Measurements from ENCODE around the gene SEMA3A.
"Not testable (repeated sequence)": the region's sequence is repeated elsewhere in the genome, so short reads cannot be mapped to it uniquely, and the experiment has no call there.

SEMA3A gene

DNA sequence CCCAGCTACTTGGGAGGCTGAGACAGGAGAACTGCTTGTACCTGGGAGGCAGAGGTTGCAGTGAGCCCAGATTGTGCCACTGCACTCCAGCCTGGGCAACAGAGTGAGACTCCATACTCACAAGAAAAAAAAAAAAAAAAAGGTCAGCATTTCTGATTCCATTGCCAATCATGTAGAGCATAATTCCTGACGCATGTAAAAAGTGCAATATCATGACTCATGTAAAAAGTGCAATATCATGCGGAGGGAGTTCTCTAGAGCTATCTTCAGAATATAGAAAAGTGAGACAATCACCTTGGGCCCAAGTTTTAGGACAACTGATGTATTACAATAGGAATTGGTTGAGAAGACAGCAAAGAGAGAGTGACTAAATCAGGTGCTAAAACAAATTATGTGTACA lies 85.8 kb downstream of the SEMA3A start:
- DNase-seq (ENCODE audit: low read depth in 2 of 2) = no peak

DNA sequence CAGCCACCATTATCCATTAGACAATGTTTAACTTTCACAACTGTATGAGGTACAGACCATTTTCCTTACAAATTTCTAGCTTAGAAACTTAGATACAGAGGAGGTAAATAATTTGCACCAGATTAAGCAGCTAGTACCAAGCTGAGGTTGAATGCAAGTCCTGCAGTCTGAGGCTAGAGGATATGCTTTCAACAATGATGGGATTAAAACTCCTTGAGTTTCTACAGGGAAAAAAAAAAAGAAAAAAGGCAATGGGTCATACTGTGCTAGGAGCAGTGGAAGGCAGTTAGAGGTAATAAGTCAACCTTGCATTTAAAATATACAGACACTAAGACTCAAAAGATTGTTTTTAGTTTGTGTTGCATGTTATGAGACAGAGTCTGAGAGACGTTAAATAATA lies 86.5 kb downstream of the SEMA3A start:
- no peak for DNase-seq (ENCODE audit: low read depth in 2 of 2)

DNA sequence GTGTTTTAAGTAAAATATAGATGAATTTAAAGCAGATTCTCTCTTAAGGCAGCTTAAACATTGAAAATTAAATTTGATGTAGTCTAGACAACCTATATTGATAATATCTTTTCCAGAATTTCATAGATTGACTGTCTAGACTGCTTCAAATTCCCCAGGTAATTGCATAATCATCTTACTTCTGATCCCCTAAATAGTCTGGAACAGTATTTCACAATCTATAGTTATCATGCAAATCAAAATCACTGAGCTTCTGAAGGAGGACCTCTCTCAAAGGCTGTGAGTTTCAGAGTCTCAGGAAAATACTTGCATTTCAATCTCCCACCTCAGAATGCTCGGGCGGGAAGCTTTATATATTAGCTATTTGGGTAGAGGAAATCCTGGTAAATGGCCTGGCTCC lies 87.3 kb downstream of the SEMA3A start:
- DNase-seq (ENCODE audit: low read depth in 2 of 2) = no peak

DNA sequence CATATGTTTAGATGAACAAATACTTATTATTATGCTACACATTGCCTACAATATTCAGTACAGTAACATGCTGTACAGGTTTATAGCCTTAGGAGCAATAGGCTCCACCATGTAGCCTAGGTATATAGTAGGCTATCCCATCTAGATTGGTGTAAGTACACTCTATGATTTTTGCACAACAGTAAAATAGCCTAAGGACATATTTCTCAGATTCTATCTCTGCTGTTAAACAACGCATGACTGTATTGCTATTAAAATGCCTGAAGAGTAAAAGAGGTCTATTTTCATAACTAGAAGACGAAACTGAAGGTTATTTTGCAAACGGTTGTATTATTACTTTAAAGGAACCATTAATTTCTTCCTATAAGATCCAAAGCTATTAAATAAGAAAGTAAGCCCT lies 88.3 kb downstream of the SEMA3A start:
- no peak for DNase-seq (ENCODE audit: low read depth in 2 of 2)

DNA sequence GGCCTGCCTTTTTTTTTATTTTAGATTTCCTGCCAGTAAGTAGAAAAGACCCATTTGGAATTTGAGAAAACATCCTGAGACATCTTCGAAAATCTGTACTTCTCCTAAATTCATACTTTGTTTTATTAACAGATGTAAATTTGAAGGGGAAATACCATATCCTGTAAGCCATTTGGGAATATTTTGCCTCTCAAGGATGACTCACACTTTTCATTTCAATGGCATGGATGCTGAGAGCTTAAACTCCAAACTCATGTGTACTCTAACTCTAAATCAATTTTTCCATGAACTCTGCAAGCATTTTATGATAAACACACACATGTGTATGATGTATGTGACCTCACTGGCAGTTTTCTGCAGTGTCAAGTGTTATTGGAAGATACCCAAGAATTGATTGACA lies 89.0 kb downstream of the SEMA3A start:
- no peak for DNase-seq (ENCODE audit: low read depth in 2 of 2)

GRCh38 chr7:84104826-84105225 lies 89.8 kb downstream of the SEMA3A start:
- no peak for DNase-seq (ENCODE audit: low read depth in 2 of 2)

GRCh38 chr7:84102213-84102612 lies 92.4 kb downstream of the SEMA3A start:
- DNase-seq (ENCODE audit: low read depth in 2 of 2) = no peak

GRCh38 chr7:84100866-84101265 lies 93.7 kb downstream of the SEMA3A start:
- no peak for DNase-seq (ENCODE audit: low read depth in 2 of 2)

- DNase-seq (ENCODE audit: low read depth in 2 of 2) = no peak
Measured at GRCh38 chr7:84095971-84096370, 98.6 kb downstream of the SEMA3A start.

DNA sequence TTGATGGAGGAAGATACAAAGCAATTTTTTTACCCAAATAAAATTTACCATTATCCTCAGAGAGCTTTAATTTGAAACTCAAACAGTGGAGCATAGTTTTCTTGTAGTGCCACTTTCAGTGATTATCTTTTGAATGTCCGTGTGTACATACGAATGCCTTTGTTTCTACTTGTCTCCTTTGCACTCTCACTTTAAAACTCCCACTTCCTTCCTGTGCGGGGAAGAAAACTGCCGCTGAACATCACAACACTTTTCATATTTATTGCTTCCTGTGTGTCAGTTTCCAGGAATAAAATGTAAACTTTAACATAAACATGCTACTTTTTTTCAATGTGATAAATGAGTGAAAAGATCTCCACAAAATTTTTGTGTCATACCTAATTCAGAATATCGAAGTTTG lies 102.4 kb downstream of the SEMA3A start:
- no peak for DNase-seq (ENCODE audit: low read depth in 2 of 2)

- no peak for DNase-seq (ENCODE audit: low read depth in 2 of 2)
Measured at GRCh38 chr7:84091318-84091717, 103.3 kb downstream of the SEMA3A start.

DNA sequence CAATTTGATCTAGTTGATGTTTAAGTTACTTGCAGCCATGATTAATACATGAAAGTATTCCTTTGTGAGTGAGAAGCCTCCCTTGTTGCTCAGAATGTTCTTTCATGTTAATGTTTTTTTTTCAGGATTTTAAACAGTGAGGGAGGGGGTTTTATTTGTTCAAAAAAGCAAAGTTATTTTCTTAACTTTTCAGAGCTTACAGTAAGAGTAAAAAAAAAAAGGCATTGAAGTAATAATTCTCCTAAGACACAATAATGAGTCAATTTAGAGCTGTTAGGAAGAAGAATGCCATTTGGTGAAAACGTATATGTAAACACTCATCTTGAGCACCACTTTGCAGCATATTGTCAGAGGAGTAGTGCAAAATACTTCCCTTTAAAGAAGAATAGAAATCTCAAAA lies 105.8 kb downstream of the SEMA3A start:
- no peak for DNase-seq (ENCODE audit: low read depth in 2 of 2)

DNA sequence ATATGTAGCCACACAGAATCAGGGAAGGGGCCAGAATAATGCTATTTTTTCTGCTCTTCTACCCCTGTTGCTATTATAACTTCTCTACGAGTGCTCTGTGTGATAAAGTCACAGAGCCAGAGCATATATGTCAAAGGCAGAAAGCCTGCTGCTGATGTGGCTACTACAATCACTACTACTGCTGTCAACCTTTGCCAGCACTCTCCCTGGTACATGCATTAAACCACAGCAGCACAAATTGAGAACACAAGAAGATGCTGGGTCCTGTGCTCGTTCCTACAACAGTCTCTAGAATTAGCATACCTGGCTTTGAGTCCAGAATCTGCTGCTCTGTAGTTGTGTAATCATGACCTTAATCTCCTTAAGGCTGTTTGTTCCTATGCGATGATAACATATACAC lies 108.6 kb downstream of the SEMA3A start:
- no peak for DNase-seq (ENCODE audit: low read depth in 2 of 2)

GRCh38 chr7:84085147-84085546 lies 109.4 kb downstream of the SEMA3A start:
- no peak for DNase-seq (ENCODE audit: low read depth in 2 of 2)

DNA sequence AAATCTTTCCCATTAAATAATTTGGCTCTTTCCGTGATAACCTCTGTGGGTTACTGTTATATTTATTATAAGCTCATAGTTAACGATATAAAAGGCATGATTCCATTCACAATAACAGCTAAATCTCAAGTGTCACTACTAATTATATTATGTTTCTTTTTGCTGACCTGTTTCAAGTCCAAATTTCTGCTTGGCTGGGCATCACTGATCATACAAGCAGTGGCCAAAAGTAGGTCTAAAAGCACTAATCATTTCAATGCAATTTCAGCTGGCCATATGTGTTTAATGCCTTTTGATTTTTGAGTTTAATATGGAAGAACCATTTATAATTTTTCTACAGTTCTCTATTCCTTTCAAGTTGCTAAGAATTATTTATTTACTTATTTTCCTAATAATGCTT lies 110.7 kb downstream of the SEMA3A start:
- no peak for DNase-seq (ENCODE audit: low read depth in 2 of 2)

GRCh38 chr7:84081973-84082522 lies 112.5 kb downstream of the SEMA3A start:
- no peak for DNase-seq (ENCODE audit: low read depth in 2 of 2)

GRCh38 chr7:84077336-84077735 lies 117.3 kb downstream of the SEMA3A start:
- no peak for DNase-seq (ENCODE audit: low read depth in 2 of 2)

- DNase-seq (ENCODE audit: low read depth in 2 of 2) = no peak
Measured at GRCh38 chr7:84076219-84076618, 118.4 kb downstream of the SEMA3A start.

DNA sequence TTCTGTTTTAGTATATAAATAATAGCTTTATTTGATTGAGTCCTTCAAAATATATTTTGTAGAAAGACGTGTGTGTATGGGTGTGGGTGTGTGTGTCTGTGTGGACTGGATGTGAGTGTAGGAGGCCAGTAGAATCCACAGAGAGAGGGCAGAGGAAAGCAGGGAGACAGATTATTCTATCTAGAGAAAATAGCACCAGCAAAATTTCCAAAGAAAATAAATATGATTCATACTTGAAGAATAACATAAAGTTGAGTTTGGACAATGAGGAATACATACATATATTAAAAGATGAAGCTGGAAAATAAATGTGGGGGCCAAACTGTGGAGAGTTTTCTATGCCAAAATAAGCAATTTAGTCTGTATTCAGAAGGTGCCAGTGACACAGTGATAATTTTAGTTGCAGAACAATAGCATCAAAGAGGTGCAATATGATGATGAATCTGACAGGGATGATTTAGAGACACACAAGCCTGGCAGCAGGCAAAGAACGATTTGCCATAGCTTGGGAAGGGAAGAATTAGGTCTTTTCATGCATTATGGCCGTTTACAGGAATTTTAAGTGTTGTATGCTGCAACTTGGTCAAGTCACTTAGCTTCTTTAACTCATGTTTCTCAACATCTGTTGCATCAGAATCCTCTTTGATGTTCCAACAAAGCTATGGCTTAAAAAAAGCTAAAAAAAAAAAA lies 121.3 kb downstream of the SEMA3A start:
- DNase-seq (ENCODE audit: low read depth in 2 of 2) = no peak

GRCh38 chr7:84070770-84071169 lies 123.8 kb downstream of the SEMA3A start:
- no peak for DNase-seq (ENCODE audit: low read depth in 2 of 2)

DNA sequence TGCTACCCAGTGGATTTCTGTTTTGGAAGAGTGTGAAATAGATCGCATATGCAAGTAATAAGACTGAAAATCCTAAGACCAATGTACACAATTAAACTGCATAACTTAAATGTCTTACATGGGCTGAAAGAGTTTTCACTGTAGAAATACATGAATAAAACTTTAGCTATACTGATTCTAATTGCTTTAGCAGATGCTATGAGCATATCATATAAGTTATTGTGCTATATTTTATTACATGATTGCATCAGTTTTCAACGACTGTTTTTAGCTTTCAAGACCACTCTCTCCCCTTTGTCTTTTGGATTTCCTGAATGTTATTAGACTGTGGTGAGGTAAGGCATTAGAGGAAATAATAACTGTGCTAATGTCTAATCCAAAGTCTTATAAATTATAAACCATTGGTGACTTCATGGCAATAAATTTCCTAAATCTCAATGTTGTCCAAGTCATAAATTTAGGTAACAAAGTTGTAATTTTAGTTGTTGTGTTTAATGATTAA lies 124.5 kb downstream of the SEMA3A start:
- no peak for DNase-seq (ENCODE audit: low read depth in 2 of 2)

DNA sequence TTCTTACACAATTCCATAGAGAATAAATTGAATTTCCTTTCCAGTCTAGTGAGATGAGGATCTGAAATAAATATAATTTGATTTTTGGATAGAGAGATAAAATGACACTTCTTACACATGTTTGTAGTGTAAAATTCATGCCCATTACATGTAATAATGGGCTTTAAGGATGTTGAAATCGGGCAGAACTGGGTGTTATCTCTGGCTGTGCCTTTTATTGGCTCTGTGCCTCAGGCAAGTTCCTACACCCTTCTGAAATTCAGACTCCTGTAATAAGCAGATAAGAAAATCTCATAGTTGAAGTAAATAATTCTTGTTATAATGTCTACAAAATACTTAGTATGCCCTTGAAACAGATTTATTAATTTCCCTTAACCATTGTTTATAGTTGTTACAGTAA lies 125.6 kb downstream of the SEMA3A start:
- no peak for DNase-seq (ENCODE audit: low read depth in 2 of 2)

- DNase-seq (ENCODE audit: low read depth in 2 of 2) = not testable (repeated sequence)
Measured at GRCh38 chr7:84062489-84062901, 132.1 kb downstream of the SEMA3A start.

GRCh38 chr7:84060760-84061261 lies 133.8 kb downstream of the SEMA3A start:
- DNase-seq (ENCODE audit: low read depth in 2 of 2) = no peak

All from activated CD4-positive, alpha-beta T cell treated with anti-CD3 and anti-CD28 coated beads for 24 hours (primary cell).